GM19397 (cell line): ENCODE measurements around the gene C9.
"Not testable (repeated sequence)": the region's sequence is repeated elsewhere in the genome, so short reads cannot be mapped to it uniquely, and the experiment has no call there.

Source experiments
- ATAC-seq: cut with Tn5 transposase; IDR thresholded peaks from one replicate; pipeline ENCODE4 v1.9.1; 2021; ENCODE audit warnings: mild to moderate bottlenecking, moderate library complexity; ENCODE audit not compliant: unreplicated experiment

C9 gene

DNA sequence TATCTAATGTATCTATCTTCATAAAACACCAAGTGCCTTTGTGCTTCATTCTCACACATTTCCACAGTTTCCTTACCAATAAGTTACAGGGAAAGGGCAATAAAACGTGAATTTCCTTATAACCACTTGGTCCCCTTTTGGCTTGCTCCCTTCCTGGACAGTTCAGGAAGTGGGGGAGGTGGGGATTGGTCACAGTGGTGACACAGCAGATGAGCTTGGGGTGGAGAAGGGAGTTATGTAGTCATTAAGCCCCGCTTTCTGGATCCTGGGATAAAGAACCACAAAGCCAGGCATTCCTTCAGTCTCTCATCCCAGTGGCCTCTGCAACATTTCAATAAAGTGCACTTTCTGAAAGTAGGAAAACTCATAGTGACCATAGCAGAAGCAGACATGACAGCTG is 97.9 kb downstream of the C9 start:
- ATAC-seq = no peak

DNA sequence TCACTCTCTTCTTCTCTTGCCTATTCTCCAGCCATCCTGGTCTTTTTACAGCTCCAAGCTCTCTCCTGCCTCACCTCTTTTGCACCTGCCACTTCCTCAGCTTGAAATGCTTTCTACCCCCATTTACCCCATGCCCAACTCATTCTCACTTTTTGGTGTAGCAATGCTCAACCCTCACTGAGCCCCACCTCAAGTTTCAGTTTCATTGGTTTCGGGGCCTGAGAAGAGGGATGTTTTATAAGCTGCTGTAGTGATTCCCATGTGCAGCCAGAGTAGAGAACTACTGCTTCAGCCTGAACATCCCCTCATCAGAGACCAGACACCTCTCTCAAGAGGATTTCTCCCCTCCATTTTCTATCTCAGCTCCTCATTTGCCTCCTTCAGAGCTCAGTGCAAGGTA is 99.8 kb downstream of the C9 start:
- ATAC-seq = peak; percentile 69

- ATAC-seq = no peak
Measured at GRCh38 chr5:39262981-39263380, 101.3 kb downstream of the C9 start.

GRCh38 chr5:39260095-39260494 is 104.2 kb downstream of the C9 start:
- ATAC-seq = no peak

- no peak for ATAC-seq
Measured at GRCh38 chr5:39257554-39257953, 106.7 kb downstream of the C9 start.

GRCh38 chr5:39256477-39257235 is 107.6 kb downstream of the C9 start:
- no peak for ATAC-seq

- no peak for ATAC-seq
Measured at GRCh38 chr5:39255406-39255805, 108.9 kb downstream of the C9 start.

- ATAC-seq = no peak
Measured at GRCh38 chr5:39254671-39255070, 109.6 kb downstream of the C9 start.

DNA sequence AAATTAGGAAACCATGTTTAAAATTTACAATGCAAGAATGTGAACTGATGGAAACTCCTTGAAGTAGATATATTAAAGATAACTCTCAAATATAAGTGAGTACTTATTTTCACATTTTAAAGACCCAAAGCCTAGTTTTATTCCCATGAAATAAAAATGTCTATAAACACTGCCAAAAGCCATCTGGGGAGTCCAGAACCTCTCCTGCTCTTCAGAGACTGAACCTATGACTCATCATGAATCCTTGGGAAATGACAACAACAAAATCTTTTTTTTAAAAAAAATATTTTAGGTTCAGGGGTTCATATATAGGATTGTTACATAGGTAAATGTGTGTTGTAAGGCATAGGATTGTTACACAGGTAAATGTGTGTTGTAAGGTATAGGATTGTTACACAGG is 111.1 kb downstream of the C9 start:
- no peak for ATAC-seq

- no peak for ATAC-seq
Measured at GRCh38 chr5:39249564-39250274, 114.6 kb downstream of the C9 start.

DNA sequence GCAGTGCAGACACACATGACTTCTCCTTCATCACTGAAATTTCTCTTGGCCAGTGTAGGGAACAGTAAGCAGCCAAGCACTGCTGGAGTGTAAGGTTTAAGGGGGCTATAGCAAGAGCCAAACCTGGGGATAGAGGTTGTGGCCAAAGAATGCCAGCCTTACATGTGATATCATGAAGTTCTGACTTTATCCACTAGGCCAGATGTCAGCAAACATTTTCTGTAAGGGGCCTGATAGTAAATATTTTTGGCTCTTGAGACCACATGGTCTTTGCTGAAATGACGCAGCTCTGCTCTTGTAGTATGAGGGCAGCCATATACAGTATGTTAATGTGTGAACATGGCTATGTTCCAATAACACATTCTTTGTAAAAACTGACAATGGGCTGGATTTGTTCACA is 115.2 kb downstream of the C9 start:
- ATAC-seq = no peak

DNA sequence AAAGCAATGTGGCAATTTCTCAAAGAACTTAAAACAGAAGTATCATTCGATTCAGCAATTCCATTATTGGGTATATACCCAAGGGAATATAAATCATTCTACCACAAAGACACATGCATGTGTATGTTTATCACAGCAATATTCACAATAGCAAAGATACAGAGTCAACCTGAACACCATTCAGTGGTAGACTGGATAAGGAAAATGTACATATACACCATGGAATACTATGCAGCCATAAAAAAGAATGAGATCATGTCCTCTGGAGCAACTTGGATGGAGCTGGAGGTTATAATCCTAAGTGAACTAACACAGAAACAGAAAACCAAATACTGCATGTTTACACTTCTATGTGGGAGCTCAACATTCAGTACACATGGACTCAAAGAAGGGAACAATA is 123.5 kb downstream of the C9 start:
- no peak for ATAC-seq

DNA sequence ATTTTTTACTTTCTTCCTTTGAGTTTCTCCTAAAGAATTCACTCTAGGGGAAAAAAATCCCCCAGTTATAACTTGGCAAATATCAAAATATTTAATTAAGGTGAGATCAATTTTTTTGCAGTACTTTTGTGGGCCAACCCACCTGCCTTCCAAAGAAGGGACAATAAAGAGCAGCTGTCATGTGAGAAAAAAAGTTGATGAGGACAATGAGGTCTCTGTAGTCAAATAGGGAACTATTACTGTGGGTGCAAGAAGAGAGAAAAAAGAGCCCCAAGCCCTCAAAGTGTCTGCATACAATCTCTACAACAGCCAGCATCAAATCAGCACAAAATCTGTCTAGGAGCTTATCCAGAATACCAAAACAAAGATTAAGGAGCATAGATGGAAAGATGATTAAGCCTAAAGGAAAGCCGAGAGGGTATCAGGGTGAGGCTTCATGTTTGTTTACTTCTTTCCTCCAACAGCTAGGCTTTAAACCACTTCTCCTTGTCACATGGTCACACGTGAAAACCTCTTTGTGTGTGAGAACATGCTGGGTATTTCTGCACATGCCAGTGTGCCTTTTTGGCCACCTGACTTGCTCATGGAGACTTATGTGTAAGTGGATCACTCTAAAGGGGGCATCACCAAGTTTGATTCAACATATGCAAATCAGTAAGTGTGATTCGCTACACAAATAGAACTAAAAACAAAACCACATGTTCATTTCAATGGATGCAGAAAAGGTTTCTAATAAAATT is 125.8 kb downstream of the C9 start:
- ATAC-seq = no peak

DNA sequence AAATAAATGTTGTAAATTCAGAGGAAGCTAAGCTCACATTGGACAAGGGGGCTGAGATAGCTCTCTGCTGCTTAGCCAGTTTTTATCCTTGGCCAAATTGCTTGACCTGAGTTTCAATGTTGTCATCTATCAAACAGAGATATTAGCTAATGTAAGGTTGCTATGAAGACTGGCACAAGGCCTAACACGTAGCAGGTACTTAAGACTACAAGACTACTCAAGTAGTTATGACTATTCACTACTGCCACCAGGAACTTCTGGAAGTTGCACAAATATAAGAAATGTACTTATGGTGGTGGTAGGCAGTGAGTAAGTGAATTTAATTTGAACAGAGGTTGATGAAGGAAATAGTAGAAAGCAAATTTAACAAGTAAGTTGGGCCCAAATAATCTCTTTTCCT is 127.6 kb downstream of the C9 start:
- ATAC-seq = no peak

GRCh38 chr5:39235648-39236047 is 128.6 kb downstream of the C9 start:
- ATAC-seq = no peak

- not testable (repeated sequence) for ATAC-seq
Measured at GRCh38 chr5:39234494-39234893, 129.8 kb downstream of the C9 start.
